Vagina (tissue), 2 donors: ENCODE measurements around the gene MACROD2. TPM values are rescaled to one million over a fixed set of nuclear protein-coding genes. Genes with fewer than 3 reads are reported as not detected.
"Not testable (repeated sequence)": the region's sequence is repeated elsewhere in the genome, so short reads cannot be mapped to it uniquely, and the experiment has no call there.

Experiments used
- DNase-seq, 2 donors: peaks; one replicate each; pipeline ENCODE4 v3.0.0-alpha.2; 2017; ENCODE audit errors: extremely low spot score in 2 of 2
- H3K27ac ChIP-seq: fragments of 200-600 bp; sonication (generic); one replicate; pipeline ENCODE4 v1.5.1; 2019
- H3K27me3 ChIP-seq: fragments of 200-600 bp; sonication (generic); one replicate; pipeline ENCODE4 v1.5.1; 2019
- H3K36me3 ChIP-seq, 2 donors: fragments of 200-600 bp; sonication (generic); one replicate each; pipeline ENCODE4 v1.5.1; 2017 to 2019
- H3K4me1 ChIP-seq: fragments of 200-600 bp; sonication (generic); one replicate; pipeline ENCODE4 v1.5.1; 2019
- H3K4me3 ChIP-seq, 2 donors: fragments of 200-600 bp; sonication (generic); 1 replicate in 1 of 2; 2 replicates in 1 of 2; pipeline ENCODE4 v1.5.1; 2016 to 2019
- H3K9me3 ChIP-seq: fragments of 200-600 bp; sonication (generic); one replicate; pipeline ENCODE4 v1.5.1; 2019
- POLR2A ChIP-seq, 2 donors: fragments of 450-650 bp; IDR thresholded peaks; one replicate each; pipeline ENCODE4 v1.6.1; 2017; ENCODE audit warnings: antibody characterized with exemption in 2 of 2, mild to moderate bottlenecking in 2 of 2, moderate library complexity in 2 of 2
- POLR2AphosphoS5 ChIP-seq, 2 donors: sonication (generic); formaldehyde crosslinking; IDR thresholded peaks; one replicate each; pipeline ENCODE4 v1.9.0; 2017; ENCODE audit warnings: antibody characterized with exemption in 2 of 2, mild to moderate bottlenecking in 2 of 2, low read depth in 1 of 2; ENCODE audit not compliant: insufficient read depth in 1 of 2
- intact Hi-C: fragments of 100-400 bp; cut with DNase I; formaldehyde crosslinking; loops from one replicate; pipeline ENCODE4 v1.15.1; 2023
- total RNA-seq: library from RNA; depleted of rRNA; stranded (reverse); fragments of >200 nt; gene quantifications from one replicate; pipeline ENCODE4 v1.2.3, GENCODE V29; 2016
- TF ChIP-seq, protein P1 (sequence below), 3 experiments: fragments of 450-650 bp in 2 of 3; fragments of 200-600 bp in 1 of 3; sonication (generic) in 1 of 3; IDR thresholded peaks; one replicate each; pipeline ENCODE4 v1.5.1; 2017 to 2019; ENCODE audit warnings: antibody characterized with exemption in 3 of 3, mild to moderate bottlenecking in 2 of 3, moderate library complexity in 2 of 3

The MACROD2 gene
- total RNA-seq, 1 donor from 2014 or later = 12.5 TPM

GRCh38 chr20:14033310-14033709 is 38.0 kb downstream of the MACROD2 start:
- H3K27me3 ChIP-seq = no peaks in the 10 kb centered on the region
- intact Hi-C loops = loop anchor here (5.0 kb wide), 1 partner anchor 904 kb away; no protein-coding TSS in a partner anchor
- H3K36me3 ChIP-seq = no peaks in the 10 kb centered on the region
- H3K4me3 ChIP-seq = no peak overlapping the region
- TF ChIP-seq POLR2AphosphoS5 (IDR thresholded peaks at IDR 0.05; ENCODE audit: insufficient read depth in 1 of 2, low read depth in 1 of 2) = no peak
- TF ChIP-seq, protein P1, sequence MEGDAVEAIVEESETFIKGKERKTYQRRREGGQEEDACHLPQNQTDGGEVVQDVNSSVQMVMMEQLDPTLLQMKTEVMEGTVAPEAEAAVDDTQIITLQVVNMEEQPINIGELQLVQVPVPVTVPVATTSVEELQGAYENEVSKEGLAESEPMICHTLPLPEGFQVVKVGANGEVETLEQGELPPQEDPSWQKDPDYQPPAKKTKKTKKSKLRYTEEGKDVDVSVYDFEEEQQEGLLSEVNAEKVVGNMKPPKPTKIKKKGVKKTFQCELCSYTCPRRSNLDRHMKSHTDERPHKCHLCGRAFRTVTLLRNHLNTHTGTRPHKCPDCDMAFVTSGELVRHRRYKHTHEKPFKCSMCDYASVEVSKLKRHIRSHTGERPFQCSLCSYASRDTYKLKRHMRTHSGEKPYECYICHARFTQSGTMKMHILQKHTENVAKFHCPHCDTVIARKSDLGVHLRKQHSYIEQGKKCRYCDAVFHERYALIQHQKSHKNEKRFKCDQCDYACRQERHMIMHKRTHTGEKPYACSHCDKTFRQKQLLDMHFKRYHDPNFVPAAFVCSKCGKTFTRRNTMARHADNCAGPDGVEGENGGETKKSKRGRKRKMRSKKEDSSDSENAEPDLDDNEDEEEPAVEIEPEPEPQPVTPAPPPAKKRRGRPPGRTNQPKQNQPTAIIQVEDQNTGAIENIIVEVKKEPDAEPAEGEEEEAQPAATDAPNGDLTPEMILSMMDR (IDR thresholded peaks at IDR 0.05) = no peak
- no peak for TF ChIP-seq POLR2A (IDR thresholded peaks at IDR 0.05)
- H3K9me3 ChIP-seq = no peaks in the 10 kb centered on the region
- H3K4me1 ChIP-seq = no peaks in the 10 kb centered on the region
- no peak for DNase-seq
- H3K27ac ChIP-seq = no peak overlapping the region

DNA sequence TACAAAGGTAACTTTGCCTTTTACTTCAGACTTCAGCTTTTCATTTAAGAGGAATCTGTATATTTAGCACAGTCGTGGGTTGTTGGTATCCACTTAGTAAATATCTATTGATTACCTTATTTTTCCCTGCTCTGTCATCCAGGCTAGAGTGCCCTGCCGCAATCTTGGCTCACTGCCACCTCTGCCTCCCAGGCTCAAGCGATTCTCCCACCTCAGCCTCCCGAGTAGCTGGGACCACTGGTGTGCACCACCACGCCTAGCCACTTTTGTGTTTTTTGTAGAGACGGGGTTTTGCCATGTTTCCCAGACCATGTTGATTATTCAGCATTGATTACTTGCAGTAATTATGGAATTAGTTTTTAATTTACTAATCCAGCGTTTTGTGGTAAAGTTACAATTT is 41.3 kb downstream of the MACROD2 start:
- Histone ChIP-seq H3K4me3 (no peak overlapping the region), H3K27ac (no peak overlapping the region), H3K27me3 (no peaks in the 10 kb centered on the region), H3K9me3 (no peaks in the 10 kb centered on the region), H3K36me3 (no peaks in the 10 kb centered on the region), H3K4me1 (no peaks in the 10 kb centered on the region)
- no peak for DNase-seq
- intact Hi-C loops = no loop called here
- TF ChIP-seq, protein P1 (IDR thresholded peaks at IDR 0.05) = no peak
- TF ChIP-seq POLR2A (IDR thresholded peaks at IDR 0.05) (no peak), POLR2AphosphoS5 (IDR thresholded peaks at IDR 0.05; ENCODE audit: insufficient read depth in 1 of 2, low read depth in 1 of 2) (no peak)

- H3K4me3 ChIP-seq, H3K9me3 ChIP-seq, H3K36me3 ChIP-seq, H3K27ac ChIP-seq, DNase-seq, H3K27me3 ChIP-seq, intact Hi-C loops, H3K4me1 ChIP-seq: not testable (repeated sequence)
These were observed 49.5 kb downstream of the MACROD2 start for GRCh38 chr20:14044712-14045276.

DNA sequence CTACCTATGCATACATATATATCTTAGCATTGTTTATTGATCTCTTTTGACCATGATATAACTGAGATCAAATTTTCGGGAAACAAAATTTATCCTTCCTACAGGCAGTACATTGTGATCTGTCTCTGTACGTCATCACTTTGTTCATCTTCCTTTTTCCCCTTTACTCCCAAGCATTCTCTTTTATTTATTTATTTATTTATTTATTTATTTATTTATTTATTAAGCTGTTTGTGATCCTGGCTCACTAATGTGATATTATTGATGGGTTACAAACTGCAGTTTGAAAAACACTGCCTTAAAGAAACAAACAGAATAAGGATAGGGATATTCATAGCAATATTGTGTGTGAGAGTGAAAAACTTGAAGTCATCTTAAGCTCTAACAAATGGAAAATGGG is 51.2 kb downstream of the MACROD2 start:
- H3K9me3 ChIP-seq = no peaks in the 10 kb centered on the region
- H3K27me3 ChIP-seq = no peaks in the 10 kb centered on the region
- DNase-seq = no peak
- no peaks in the 10 kb centered on the region for H3K4me1 ChIP-seq
- intact Hi-C loops = no loop called here
- no peaks in the 10 kb centered on the region for H3K36me3 ChIP-seq
- TF ChIP-seq POLR2A (IDR thresholded peaks at IDR 0.05) (no peak), POLR2AphosphoS5 (IDR thresholded peaks at IDR 0.05; ENCODE audit: insufficient read depth in 1 of 2, low read depth in 1 of 2) (no peak)
- TF ChIP-seq, protein P1 (IDR thresholded peaks at IDR 0.05) = no peak
- H3K4me3 ChIP-seq = no peak overlapping the region
- H3K27ac ChIP-seq = no peak overlapping the region

DNA sequence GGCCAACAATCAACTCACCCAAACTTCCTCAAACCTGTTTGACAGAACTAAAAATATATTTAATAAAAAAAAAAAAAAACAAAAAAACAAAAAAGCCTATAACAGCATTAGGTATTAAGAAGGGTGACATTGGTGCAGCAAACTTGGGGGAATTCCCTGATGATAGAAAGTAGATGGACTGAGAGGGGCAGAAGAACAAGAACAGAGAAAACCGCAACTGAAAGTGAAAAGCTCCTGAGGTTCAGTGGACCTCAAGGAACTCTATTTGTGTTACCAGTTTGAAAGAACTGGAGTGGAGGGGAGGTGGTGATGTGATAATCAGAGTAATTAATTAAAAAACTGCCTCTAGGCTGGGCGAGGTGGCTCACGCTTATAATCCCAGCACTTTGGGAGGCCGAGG is 53.8 kb downstream of the MACROD2 start:
- DNase-seq = no peak
- no peak for TF ChIP-seq POLR2A (IDR thresholded peaks at IDR 0.05)
- TF ChIP-seq, protein P1 (IDR thresholded peaks at IDR 0.05) = no peak
- no peaks in the 10 kb centered on the region for H3K36me3 ChIP-seq
- H3K27me3 ChIP-seq = no peaks in the 10 kb centered on the region
- intact Hi-C loops = no loop called here
- no peak overlapping the region for H3K4me3 ChIP-seq
- no peaks in the 10 kb centered on the region for H3K4me1 ChIP-seq
- H3K27ac ChIP-seq = no peak overlapping the region
- H3K9me3 ChIP-seq = no peaks in the 10 kb centered on the region
